HCT116 (cell line): ENCODE results near the gene B3GALNT2. TPM values are rescaled to one million over a fixed set of nuclear protein-coding genes. Genes with fewer than 3 reads are reported as not detected.

ENCODE experiments used
- ATAC-seq: fragments of 200-7000 bp; cut with Tn5 transposase; 2 replicates; pipeline ENCODE4 v1.9.1; 2020; ENCODE audit warnings: mild to moderate bottlenecking, moderate library complexity
- BruUV-seq: library from RNA; stranded (reverse); fragments of 400-500 nt; replicated peaks from 2 replicates; lab custom pipeline; 2021; lab: Mats Ljungman, UMichigan
- CTCF ChIA-PET: fragments of 300-600 bp; sonication (Branson Sonifier 250); formaldehyde crosslinking; loops from one replicate; lab custom pipeline; 2021; ENCODE audit warnings: antibody characterized with exemption; lab: Charles Lee
- POLR2A ChIA-PET: fragments of 300-600, 350-600 bp; sonication (Branson Sonifier 250); formaldehyde crosslinking; loops from one replicate; lab custom pipeline; 2021; ENCODE audit warnings: antibody characterized with exemption; lab: Charles Lee
- RAD21 ChIA-PET, 2 experiments: fragments of 300-600 bp; sonication (Branson Sonifier 250); formaldehyde crosslinking; loops; one replicate each; lab custom pipeline; 2023; ENCODE audit warnings: low total read pairs in 2 of 2; ENCODE audit not compliant: uncharacterized antibody in 2 of 2, unreplicated experiment in 2 of 2, low non-redundant PET in 1 of 2; lab: Charles Lee
- DNase-seq: peaks from one replicate; pipeline ENCODE4 v3.0.0-alpha.2; 2010; ENCODE audit warnings: low read depth, low spot score
- H2AFZ ChIP-seq: fragments of 200-600 bp; shearing (Covaris generic), sonication (generic); 2 replicates; pipeline ENCODE4 v1.6.1; 2017; ENCODE audit warnings: low read depth, mixed run types, mixed read lengths, antibody characterized with exemption, low read length; ENCODE audit not compliant: poor library complexity, severe bottlenecking
- H3K27ac ChIP-seq: 2 replicates; pipeline ENCODE4 v1.5.1; 2012; ENCODE audit warnings: low read depth, low read length
- H3K27me3 ChIP-seq: fragments of 200-600 bp; sonication (generic); 2 replicates; pipeline ENCODE4 v1.6.1; 2016; ENCODE audit warnings: mixed run types, low read length, mixed read lengths; ENCODE audit not compliant: insufficient read depth
- H3K36me3 ChIP-seq, 2 experiments: fragments of 200-500 bp in 1 of 2; fragments of 200-600 bp in 1 of 2; sonication (Bioruptor generic) in 1 of 2; sonication (generic) in 1 of 2; 2 replicates each; pipeline versions ENCODE4 v1.5.1 to v1.6.1; 2014 to 2016; ENCODE audit warnings: low read length in 2 of 2, inconsistent platforms in 1 of 2, mixed read lengths in 1 of 2, mixed run types in 1 of 2; ENCODE audit not compliant: insufficient read depth in 2 of 2, control insufficient read depth in 1 of 2
- H3K4me1 ChIP-seq, 2 experiments: fragments of 200-600 bp in 1 of 2; sonication (generic) in 1 of 2; 2 replicates each; pipeline versions ENCODE4 v1.5.1 to v1.6.1; 2012 to 2017; ENCODE audit warnings: low read length in 2 of 2, inconsistent platforms in 1 of 2, mild to moderate bottlenecking in 1 of 2, mixed read lengths in 1 of 2, mixed run types in 1 of 2, moderate library complexity in 1 of 2; ENCODE audit not compliant: insufficient read depth in 2 of 2, control insufficient read depth in 1 of 2
- H3K4me2 ChIP-seq: fragments of 200-600 bp; sonication (generic); 2 replicates; pipeline ENCODE4 v1.6.1; 2017; ENCODE audit warnings: mixed run types, low read length, mixed read lengths
- H3K4me3 ChIP-seq, 2 experiments: fragments of 200-600 bp in 1 of 2; sonication (generic) in 1 of 2; replicated peaks in 1 of 2; 2 replicates each; pipeline ENCODE4 v1.5.1; 2011 to 2016; ENCODE audit warnings: low read length in 2 of 2, control low read depth in 1 of 2, low read depth in 1 of 2, mild to moderate bottlenecking in 1 of 2, mixed read lengths in 1 of 2, mixed run types in 1 of 2
- H3K79me2 ChIP-seq: fragments of 200-600 bp; sonication (generic); 2 replicates; pipeline ENCODE4 v1.6.1; 2017; ENCODE audit warnings: mild to moderate bottlenecking, mixed run types, low read length, moderate library complexity, mixed read lengths; ENCODE audit not compliant: insufficient read depth
- H3K9ac ChIP-seq: fragments of 200-600 bp; sonication (generic); 2 replicates; pipeline ENCODE4 v1.6.1; 2016; ENCODE audit warnings: low read length, mixed read lengths
- H3K9me2 ChIP-seq: fragments of 200-600 bp; sonication (generic), shearing (Covaris generic); 2 replicates; pipeline ENCODE4 v1.6.1; 2017; ENCODE audit warnings: mixed run types, mild to moderate bottlenecking, moderate library complexity; ENCODE audit not compliant: insufficient read depth
- H3K9me3 ChIP-seq, 2 experiments: fragments of 200-500 bp in 1 of 2; fragments of 200-600 bp in 1 of 2; sonication (Bioruptor generic) in 1 of 2; sonication (generic) in 1 of 2; 2 replicates each; pipeline ENCODE4 v1.6.1; 2014 to 2017; ENCODE audit warnings: low read length in 2 of 2, mixed read lengths in 2 of 2, inconsistent platforms in 1 of 2, low read depth in 1 of 2, mild to moderate bottlenecking in 1 of 2, mixed run types in 1 of 2, moderate library complexity in 1 of 2; ENCODE audit not compliant: control insufficient read depth in 1 of 2, insufficient read depth in 1 of 2
- H4K20me1 ChIP-seq: fragments of 200-600 bp; sonication (generic), shearing (Covaris generic); 2 replicates; pipeline ENCODE4 v1.6.1; 2017; ENCODE audit warnings: mixed run types, mild to moderate bottlenecking, moderate library complexity; ENCODE audit not compliant: insufficient read depth
- EGR1 ChIP-seq: IDR thresholded peaks from 2 replicates; pipeline ENCODE4 v1.6.1; 2012; ENCODE audit warnings: low read depth
- ELF1 ChIP-seq: IDR thresholded peaks from 2 replicates; pipeline ENCODE4 v1.6.1; 2012; ENCODE audit warnings: low read depth, borderline replicate concordance
- EZH2 ChIP-seq: fragments of 200-600 bp; sonication (generic); IDR thresholded peaks from 2 replicates; pipeline ENCODE4 v1.6.1; 2017; ENCODE audit warnings: antibody characterized with exemption, mixed run types
- EZH2phosphoT487 ChIP-seq: fragments of 200-600 bp; IDR thresholded peaks from 2 replicates; pipeline ENCODE4 v1.6.1; 2018; ENCODE audit warnings: antibody characterized with exemption, borderline replicate concordance
- REST ChIP-seq: IDR thresholded peaks from 2 replicates; pipeline ENCODE4 v1.6.1; 2012; ENCODE audit warnings: low read depth
- SIN3A ChIP-seq: IDR thresholded peaks from 2 replicates; pipeline ENCODE4 v1.6.1; 2012; ENCODE audit warnings: low read depth
- SP1 ChIP-seq: IDR thresholded peaks from 2 replicates; pipeline ENCODE4 v1.6.1; 2012; ENCODE audit warnings: low read depth
- SRF ChIP-seq: IDR thresholded peaks from 2 replicates; pipeline ENCODE4 v1.6.1; 2012; ENCODE audit warnings: low read depth
- YY1 ChIP-seq: IDR thresholded peaks from 2 replicates; pipeline ENCODE4 v1.6.1; 2011; ENCODE audit warnings: low read length, low read depth, moderate library complexity, mild to moderate bottlenecking; ENCODE audit not compliant: insufficient replicate concordance; ENCODE audit errors: extremely low read depth
- ZFX ChIP-seq: fragments of 450-650 bp; IDR thresholded peaks from 2 replicates; pipeline ENCODE4 v1.6.1; 2017
- ZNF274 ChIP-seq: fragments of 200-500 bp; sonication (Bioruptor generic); IDR thresholded peaks from 2 replicates; pipeline ENCODE4 v1.6.1; 2014; ENCODE audit warnings: mild to moderate bottlenecking, low read depth, low read length, inconsistent platforms
- intact Hi-C: fragments of 100-400 bp; cut with micrococcal nuclease; formaldehyde crosslinking; loops from 2 replicates; pipeline ENCODE4 v1.10.0; 2022
- total RNA-seq: library from RNA; stranded (reverse); gene quantifications from one replicate; pipeline ENCODE4 v1.2.1, GENCODE V29; 2021; ENCODE audit not compliant: unreplicated experiment

The B3GALNT2 gene
- total RNA-seq, 1 experiment from 2014 or later, result 36.8 TPM

- Histone ChIP-seq H3K4me3 (no peak overlapping the region), H3K4me1 (peaks cover 1 to 2% of the 10 kb centered on the region in 2 experiments; a peak in 3 of 4 replicates), H3K27ac (no peak overlapping the region), H3K9me2 (no peaks in the 10 kb centered on the region), H3K27me3 (no peaks in the 10 kb centered on the region), H3K4me2 (no peak overlapping the region), H3K79me2 (no peaks in the 10 kb centered on the region; the same call in 1 of the 2 replicates), H4K20me1 (no peaks in the 10 kb centered on the region), H3K9ac (no peak overlapping the region), H3K36me3 (no peaks in the 10 kb centered on the region), H2AFZ (no peak overlapping the region), H3K9me3 (no peaks in the 10 kb centered on the region)
- ATAC-seq, result no peak
- no peak for DNase-seq
- POLR2A ChIA-PET, result no interaction called here
- BruUV-seq, result no TSS peak
- CTCF ChIA-PET, result interaction anchor here (1.1 kb wide), 1 partner anchor 8 kb away, joined by 3 read pairs; no protein-coding TSS in a partner anchor
- intact Hi-C loops, result no loop called here
- TF ChIP-seq SP1, result no peak
- TF ChIP-seq ZFX, result no peak
- TF ChIP-seq ELF1, result no peak
- no peak for TF ChIP-seq SRF
- no peak for TF ChIP-seq EZH2
- no peak for TF ChIP-seq REST
- no peak for TF ChIP-seq EZH2phosphoT487
- no peak for TF ChIP-seq EGR1
- TF ChIP-seq ZNF274, result no peak
- TF ChIP-seq YY1, result no peak
- TF ChIP-seq SIN3A, result no peak
- RAD21 ChIA-PET, result no interaction called here
Measured at GRCh38 chr1:235423214-235423652, 81.0 kb downstream of the B3GALNT2 start.
